ENCODE results near the gene SLC34A2.

DNA sequence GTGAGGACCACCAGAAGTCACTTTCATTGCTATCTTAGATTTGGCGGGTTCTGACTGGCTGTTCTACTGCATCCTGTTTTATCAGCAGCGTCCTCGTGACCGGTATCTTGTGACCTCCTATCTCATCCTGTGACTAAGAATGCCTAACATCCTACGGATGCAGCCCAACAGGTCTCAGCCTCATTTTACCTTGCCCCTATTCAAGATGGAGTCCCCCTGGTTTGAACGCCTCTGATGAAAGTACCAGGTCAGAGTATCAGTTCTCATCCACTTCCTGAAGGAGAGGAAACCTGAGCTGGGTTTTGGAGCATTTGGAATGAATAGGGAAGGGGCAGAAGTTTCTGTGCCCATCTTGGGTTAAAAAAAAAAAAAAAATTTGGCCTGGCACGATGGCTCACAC lies 70.2 kb downstream of the SLC34A2 start:
- TF ChIP-seq POLR2A (IDR thresholded peaks at IDR 0.05) (no peak), CTCF (IDR thresholded peaks at IDR 0.05) (no peak)
